ENCODE results near the gene ARFRP1. TPM values are rescaled to one million over a fixed set of nuclear protein-coding genes. Genes with fewer than 3 reads are reported as not detected.

Gene ARFRP1
- total RNA-seq, 1 experiment from 2014 or later, result 42.7 TPM

DNA sequence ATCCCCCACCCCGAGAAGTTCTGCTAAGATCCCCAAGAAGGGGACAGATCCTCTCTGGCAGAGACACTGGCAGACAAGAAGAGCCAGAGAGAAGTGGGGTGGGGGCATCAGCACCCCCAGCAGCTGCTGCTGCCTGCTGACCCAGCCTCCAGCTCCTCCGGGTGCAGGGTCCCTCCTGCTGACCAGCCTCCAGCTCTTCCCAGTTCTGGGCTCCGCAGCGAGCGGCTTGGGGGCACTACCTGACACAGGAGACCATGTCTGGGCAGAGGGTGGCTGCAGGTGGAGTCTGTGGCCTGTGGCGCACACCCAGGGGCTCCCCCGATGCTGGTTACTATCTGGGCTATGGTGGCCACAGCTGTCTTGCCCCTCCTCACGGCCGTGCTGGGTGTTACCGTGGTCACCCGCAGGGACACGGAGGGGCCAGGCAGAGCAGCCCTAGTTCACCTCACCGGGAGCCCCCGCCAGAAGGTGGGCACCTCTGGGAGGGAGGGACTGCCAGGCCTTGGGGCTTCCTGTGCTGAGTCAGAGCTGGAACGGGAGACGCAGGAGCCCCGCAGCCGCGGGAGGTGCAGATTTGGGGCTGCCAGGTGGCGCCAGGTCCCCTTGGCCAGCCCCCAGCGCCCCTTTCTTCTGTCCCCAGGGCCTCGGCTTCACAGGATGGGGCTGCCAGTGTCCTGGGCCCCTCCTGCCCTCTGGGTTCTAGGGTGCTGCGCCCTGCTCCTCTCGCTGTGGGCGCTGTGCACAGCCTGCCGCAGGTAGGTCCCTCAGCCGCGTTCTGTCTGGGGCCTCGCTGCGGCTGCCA lies 29.3 kb upstream of the ARFRP1 start:
- WGBS (ENCODE audit: extremely low coverage, insufficient read length, low lambda C conversion rate), result no CpG with 5 or more reads among the region's 30 CpGs
- peaks cover 0 to 2% of the 10 kb centered on the region in 2 experiments; a peak in 1 of 4 replicates for H3K4me1 Mint-ChIP-seq
- no peak overlapping the region for H3K27ac Mint-ChIP-seq
- peaks cover 9 to 18% (median 10%) of the 10 kb centered on the region in 3 experiments; a peak in 6 of 7 replicates for H3K36me3 Mint-ChIP-seq (ENCODE audit: insufficient read depth in 1 of 3, low read depth in 3 of 3)
- no peak overlapping the region for H4K5ac ChIP-seq (ENCODE audit: insufficient read length, low read depth, low read length)
- H3K27me3 ChIP-seq (ENCODE audit: insufficient read depth, low read length), result no peaks in the 10 kb centered on the region
- no peak overlapping the region for H3K23ac ChIP-seq (ENCODE audit: insufficient read length, low read depth, low read length)
- no peaks in the 10 kb centered on the region for H4K20me1 ChIP-seq (ENCODE audit: control insufficient read depth, insufficient read depth, insufficient read length)
- H3K79me1 ChIP-seq (ENCODE audit: insufficient read depth, low read depth, low read length, poor library complexity, severe bottlenecking), result no peaks in the 10 kb centered on the region
- H3K23me2 ChIP-seq (ENCODE audit: insufficient read length, low read depth, low read length, poor library complexity, severe bottlenecking), result peaks cover 9% of the 10 kb centered on the region
- H3K4ac ChIP-seq (ENCODE audit: low read depth, low read length), result no peak overlapping the region
- no peaks in the 10 kb centered on the region; the same call in 1 of the 2 replicates for H3K27me3 Mint-ChIP-seq (ENCODE audit: low read depth)
- TF ChIP-seq, protein P1, sequence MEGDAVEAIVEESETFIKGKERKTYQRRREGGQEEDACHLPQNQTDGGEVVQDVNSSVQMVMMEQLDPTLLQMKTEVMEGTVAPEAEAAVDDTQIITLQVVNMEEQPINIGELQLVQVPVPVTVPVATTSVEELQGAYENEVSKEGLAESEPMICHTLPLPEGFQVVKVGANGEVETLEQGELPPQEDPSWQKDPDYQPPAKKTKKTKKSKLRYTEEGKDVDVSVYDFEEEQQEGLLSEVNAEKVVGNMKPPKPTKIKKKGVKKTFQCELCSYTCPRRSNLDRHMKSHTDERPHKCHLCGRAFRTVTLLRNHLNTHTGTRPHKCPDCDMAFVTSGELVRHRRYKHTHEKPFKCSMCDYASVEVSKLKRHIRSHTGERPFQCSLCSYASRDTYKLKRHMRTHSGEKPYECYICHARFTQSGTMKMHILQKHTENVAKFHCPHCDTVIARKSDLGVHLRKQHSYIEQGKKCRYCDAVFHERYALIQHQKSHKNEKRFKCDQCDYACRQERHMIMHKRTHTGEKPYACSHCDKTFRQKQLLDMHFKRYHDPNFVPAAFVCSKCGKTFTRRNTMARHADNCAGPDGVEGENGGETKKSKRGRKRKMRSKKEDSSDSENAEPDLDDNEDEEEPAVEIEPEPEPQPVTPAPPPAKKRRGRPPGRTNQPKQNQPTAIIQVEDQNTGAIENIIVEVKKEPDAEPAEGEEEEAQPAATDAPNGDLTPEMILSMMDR (conservative IDR thresholded peaks at IDR 0.05), result no peak
- H3K4me3 Mint-ChIP-seq, result no peak overlapping the region
- H4K8ac ChIP-seq (replicated peaks; ENCODE audit: insufficient read length, low read depth, low read length), result no peak overlapping the region
- no peak overlapping the region for H2BK15ac ChIP-seq (ENCODE audit: low read depth, low read length)
- no peak overlapping the region for H2AFZ ChIP-seq (ENCODE audit: low read length)
- H3K56ac ChIP-seq (ENCODE audit: insufficient read length, low read depth, low read length), result no peak overlapping the region
- H3T11ph ChIP-seq (ENCODE audit: low read length), result no peak overlapping the region
- H2BK20ac ChIP-seq (ENCODE audit: low read depth, low read length, poor library complexity, severe bottlenecking), result no peak overlapping the region
- no peaks in the 10 kb centered on the region for H3K4me1 ChIP-seq (ENCODE audit: insufficient read depth, low read length)
- H3K4me2 ChIP-seq (ENCODE audit: insufficient read depth, insufficient read length, low read length), result peak overlapping the region; percentile 37
- no peak overlapping the region for H3K18ac ChIP-seq (ENCODE audit: insufficient read length, low read depth, low read length)
- peak; percentile 57 for DNase-seq
- H3K14ac ChIP-seq (ENCODE audit: insufficient read depth, low read length), result no peak overlapping the region
- no peak overlapping the region for H3K9ac ChIP-seq (ENCODE audit: extremely low read depth, insufficient read length, low read length)
- no peaks in the 10 kb centered on the region for H3K9me3 ChIP-seq (ENCODE audit: control insufficient read depth, low read depth, low read length)
- H3K79me2 ChIP-seq (ENCODE audit: insufficient read depth, low read length), result no peaks in the 10 kb centered on the region
- no peak overlapping the region for H3K27ac ChIP-seq (ENCODE audit: insufficient read length, low read depth, low read length)
- H2BK120ac ChIP-seq (ENCODE audit: low read depth, low read length, poor library complexity, severe bottlenecking), result no peak overlapping the region
- no peak overlapping the region for H4K91ac ChIP-seq (ENCODE audit: insufficient read length, low read depth, low read length)
- no peak overlapping the region for H2BK5ac ChIP-seq (ENCODE audit: insufficient read length, low read length)
- no peaks in the 10 kb centered on the region for H3K9me3 Mint-ChIP-seq
- H2BK12ac ChIP-seq (ENCODE audit: insufficient read length, low read depth, low read length), result no peak overlapping the region
- no peak overlapping the region for H2AK5ac ChIP-seq (ENCODE audit: insufficient read length, low read length)
